Gastrocnemius medialis (tissue), 4 donors: ENCODE measurements around the gene ADAR.

ENCODE experiments used
- POLR2A ChIP-seq, 2 donors: fragments of 450-650 bp; IDR thresholded peaks; one replicate each; pipeline ENCODE4 v1.6.1; 2017; ENCODE audit warnings: antibody characterized with exemption in 2 of 2, mild to moderate bottlenecking in 2 of 2, moderate library complexity in 2 of 2
- TF ChIP-seq, protein P1 (sequence below), 5 experiments: fragments of 450-650 bp in 3 of 5; fragments of 200-600 bp in 2 of 5; sonication (generic) in 2 of 5; IDR thresholded peaks in 4 of 5; conservative IDR thresholded peaks in 1 of 5; 1 replicate in 4 of 5; 2 replicates in 1 of 5; pipeline ENCODE4 v1.5.1; 2016 to 2019; ENCODE audit warnings: antibody characterized with exemption in 5 of 5, mild to moderate bottlenecking in 3 of 5, moderate library complexity in 3 of 5

DNA sequence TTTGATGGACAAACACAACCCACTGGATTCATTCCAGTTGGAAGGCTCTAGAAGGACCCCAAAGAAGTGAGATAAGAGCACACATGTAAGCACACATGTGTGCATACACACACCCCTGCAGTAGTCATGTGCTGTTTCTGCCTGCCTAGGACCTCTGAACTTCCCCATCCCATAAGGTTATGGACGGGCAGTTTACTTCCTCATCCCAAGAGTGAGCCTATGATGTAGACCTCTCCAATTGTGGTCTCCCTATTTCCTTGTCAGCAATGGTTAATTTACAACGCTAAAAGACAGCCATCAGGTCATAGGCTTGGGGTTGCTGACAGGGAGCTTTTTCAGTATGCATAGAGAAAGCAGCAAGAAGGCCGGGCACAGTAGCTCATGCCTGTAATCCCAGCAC is 15.4 kb upstream of the ADAR start:
- TF ChIP-seq, protein P1, sequence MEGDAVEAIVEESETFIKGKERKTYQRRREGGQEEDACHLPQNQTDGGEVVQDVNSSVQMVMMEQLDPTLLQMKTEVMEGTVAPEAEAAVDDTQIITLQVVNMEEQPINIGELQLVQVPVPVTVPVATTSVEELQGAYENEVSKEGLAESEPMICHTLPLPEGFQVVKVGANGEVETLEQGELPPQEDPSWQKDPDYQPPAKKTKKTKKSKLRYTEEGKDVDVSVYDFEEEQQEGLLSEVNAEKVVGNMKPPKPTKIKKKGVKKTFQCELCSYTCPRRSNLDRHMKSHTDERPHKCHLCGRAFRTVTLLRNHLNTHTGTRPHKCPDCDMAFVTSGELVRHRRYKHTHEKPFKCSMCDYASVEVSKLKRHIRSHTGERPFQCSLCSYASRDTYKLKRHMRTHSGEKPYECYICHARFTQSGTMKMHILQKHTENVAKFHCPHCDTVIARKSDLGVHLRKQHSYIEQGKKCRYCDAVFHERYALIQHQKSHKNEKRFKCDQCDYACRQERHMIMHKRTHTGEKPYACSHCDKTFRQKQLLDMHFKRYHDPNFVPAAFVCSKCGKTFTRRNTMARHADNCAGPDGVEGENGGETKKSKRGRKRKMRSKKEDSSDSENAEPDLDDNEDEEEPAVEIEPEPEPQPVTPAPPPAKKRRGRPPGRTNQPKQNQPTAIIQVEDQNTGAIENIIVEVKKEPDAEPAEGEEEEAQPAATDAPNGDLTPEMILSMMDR (IDR thresholded peaks at IDR 0.05 in 4 of 5, conservative IDR thresholded peaks at IDR 0.05 in 1 of 5), result no peak
- TF ChIP-seq POLR2A (IDR thresholded peaks at IDR 0.05), result no peak
